Stimulated activated CD4-positive, alpha-beta T cell treated with anti-CD3 and anti-CD28 coated beads, Interleukin-15, amount 100 ng/mL, for 24 hours (primary cell): ENCODE results near the gene CLNK.
A peak's percentile ranks its signal among the peaks of the same experiment; 100 is the strongest.

Source experiments
- DNase-seq: peaks from one replicate; pipeline ENCODE4 v3.0.0-alpha.2; 2020

CLNK gene

DNA sequence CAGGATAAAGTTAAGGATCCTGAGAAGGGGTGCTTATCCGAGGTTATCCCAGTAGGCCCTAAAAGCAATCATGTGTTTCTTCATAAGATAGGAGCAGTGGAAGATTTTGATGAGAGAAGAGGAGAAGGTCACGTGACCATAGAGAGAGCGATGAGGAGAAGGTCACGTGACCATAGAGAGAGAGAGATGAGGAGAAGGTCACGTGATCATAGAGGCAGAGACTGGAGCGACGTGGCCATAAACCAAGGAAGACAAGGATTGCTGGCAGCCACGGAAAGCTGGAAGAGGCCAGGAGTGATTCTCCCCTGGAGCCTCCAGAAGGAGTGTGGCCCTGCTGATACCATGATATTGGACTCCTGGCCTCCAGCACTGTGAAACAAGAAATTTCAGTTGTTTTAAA is 188.9 kb downstream of the CLNK start:
- DNase-seq: no peak

- no peak for DNase-seq
These were observed 192.1 kb downstream of the CLNK start for GRCh38 chr4:10492464-10492863.

DNA sequence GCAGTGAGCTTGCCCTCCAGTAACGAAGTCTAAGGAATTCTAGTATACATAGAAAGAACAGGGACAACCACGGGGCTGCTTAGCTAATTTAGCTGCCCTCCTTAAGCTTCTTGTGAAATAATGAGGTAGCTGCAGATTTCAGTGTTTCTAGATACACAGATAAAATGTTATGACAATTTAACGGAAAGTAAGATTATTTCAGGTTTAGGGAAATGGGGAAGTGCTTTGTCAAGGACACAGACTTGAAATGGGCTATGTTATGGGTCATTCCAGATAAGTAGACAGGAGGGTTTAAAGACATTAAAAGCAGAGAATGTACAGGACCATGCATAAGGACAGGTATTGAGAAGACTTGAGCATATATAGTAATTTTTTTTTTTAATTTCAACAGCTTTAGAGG is 193.2 kb downstream of the CLNK start:
- DNase-seq: no peak

GRCh38 chr4:10490996-10491395 is 193.6 kb downstream of the CLNK start:
- DNase-seq: no peak

DNA sequence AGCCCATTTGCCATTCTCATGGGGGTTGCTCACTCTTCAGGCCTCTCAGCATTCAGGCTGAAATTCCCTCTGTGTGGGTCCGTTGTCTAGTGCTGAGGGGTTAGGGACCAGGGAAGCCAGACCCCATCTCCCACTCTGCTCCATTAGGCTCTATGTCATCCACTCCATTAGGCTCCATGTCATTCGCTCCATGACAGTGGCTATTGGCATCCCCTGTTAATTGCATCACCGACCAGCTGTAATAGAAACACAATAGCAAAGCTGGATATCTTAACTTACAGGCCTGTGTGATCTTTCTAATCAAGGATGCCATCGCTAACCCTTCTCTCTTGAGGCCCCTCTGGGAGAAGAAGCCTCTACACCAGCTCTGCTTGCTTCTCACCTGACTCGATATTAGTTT is 201.7 kb downstream of the CLNK start:
- DNase-seq: no peak

DNA sequence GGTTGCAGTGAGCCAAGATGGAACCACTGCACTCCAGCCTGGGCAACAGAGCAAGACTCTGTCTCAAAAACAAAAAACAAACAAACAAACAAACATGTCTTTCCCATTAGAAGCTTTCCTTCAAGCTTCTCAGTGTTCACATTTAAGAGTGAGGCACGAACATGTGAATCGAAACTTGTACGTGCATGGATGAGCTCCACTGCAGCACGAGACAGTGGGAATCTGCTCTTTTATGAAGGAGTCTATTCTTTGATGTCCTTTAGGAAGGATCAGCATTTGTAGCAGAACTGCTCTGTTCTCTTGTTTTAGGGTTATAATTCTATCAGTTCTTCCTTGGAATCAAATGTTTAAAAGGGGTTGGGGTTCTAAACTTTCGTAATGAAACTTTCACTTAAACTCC is 204.0 kb downstream of the CLNK start:
- no peak for DNase-seq

- no peak for DNase-seq
These were observed 205.9 kb downstream of the CLNK start for GRCh38 chr4:10478621-10479020.

GRCh38 chr4:10470505-10470904 is 214.1 kb downstream of the CLNK start:
- no peak for DNase-seq

- no peak for DNase-seq
These were observed 218.4 kb downstream of the CLNK start for GRCh38 chr4:10466161-10466560.

- no peak for DNase-seq
These were observed 221.7 kb downstream of the CLNK start for GRCh38 chr4:10462876-10463275.

DNA sequence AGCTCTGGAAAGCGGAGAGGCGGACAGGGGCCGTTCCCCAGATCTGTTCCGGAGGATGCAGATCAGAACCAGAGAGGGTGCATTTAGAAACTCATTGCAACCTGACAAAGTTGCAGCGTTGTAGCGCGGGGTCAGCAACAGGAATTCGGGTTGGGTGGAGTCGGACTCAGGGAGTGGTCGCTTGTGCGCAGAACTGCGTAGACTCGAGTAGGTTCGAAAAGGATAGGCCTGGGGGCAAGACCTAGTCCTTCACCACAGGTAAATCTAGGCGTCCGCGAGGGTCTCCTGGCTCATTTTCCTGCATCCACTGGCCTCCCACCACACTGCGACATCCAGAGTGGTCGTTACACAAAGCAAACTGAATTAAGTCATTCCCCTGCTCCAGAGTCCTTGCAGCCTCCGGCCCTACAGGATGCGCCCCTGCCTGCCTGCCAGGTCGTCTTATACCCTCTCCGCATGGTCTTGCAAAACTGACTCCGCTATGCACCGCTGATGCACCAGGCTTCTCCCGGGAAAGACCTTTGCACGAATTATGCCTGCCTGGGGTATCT is 222.6 kb downstream of the CLNK start:
- no peak for DNase-seq

- peak; percentile 80 for DNase-seq
These were observed 223.3 kb downstream of the CLNK start for GRCh38 chr4:10461091-10461849.

DNA sequence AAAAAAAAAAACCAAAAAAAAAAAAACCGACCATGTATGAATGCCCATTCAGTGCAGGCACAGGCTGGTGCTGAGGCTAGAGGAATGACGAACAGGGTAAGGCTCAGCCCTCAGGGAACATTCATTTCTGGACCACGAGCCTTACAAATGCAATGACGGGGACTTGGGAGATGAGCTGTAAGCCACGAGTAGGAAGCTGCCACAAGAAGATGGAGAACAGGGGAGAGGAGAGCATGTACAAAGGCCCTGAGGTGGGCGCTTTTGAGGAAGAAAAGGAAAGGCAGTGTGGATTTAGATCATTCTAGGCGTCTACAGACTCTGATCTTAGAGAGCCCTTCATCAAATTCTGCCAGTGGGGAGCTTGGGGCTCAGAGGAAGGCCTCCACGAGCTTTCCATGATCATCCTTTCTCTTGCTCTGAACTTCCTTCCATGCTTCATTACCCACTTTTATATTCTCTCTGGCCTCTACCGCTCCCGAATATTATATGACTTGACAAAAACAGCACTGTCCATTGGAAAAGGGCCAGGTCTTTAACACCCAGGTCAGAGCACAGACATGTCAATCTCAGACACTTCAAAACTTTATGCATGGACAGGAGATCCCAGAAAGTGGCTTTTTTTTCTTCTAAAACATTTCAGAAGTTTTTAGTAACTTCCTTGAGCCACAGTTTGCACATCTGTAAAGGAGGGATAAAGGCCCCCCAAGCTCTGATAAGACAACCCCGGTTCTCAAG is 224.1 kb downstream of the CLNK start:
- DNase-seq: peak; percentile 49

DNA sequence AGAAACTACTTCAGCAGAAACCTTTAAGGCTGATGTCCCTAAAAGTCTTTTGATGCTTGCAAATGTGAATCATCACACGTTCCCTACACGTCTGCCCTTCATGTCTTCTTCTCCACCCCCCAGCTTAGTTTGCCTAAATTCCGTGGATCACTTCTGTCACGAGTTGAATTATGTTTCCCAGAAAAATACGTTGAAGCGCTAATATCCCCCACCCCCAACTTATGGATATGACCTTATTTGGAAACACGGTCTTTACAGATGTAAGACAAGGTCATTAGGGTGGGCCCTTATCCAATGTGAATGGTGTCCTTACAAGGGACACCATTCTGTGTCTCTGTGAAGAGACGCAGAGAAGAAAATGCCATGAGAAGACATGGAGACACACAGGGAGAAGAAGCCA is 225.3 kb downstream of the CLNK start:
- no peak for DNase-seq

DNA sequence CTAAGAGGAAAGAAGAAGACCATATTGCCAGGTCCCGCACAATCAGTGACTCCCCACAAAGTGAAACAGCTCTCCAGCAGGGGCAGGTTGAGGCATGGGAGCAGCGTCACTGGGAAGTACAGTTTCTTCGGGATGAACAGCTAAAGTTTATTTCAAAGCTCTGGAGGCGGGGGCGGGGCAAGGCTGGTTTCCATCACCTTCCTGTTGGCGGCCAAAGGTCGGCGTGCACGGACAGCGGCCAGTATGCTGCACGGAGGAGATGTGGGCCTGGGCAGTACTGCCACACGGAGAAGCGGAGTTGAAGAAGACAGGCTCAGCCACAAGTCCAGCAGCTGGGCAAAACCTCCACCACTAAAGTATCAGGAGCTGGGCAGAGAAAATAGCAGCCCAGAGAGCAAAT is 226.4 kb downstream of the CLNK start:
- no peak for DNase-seq

GRCh38 chr4:10457255-10457801 is 227.2 kb downstream of the CLNK start, which contains the start of gene ZNF518B:
ZNF518B (minus strand) TSS chr4:10457426; CDS start chr4:10446328, 11,098 bp downstream.
- DNase-seq: peak; percentile 82

DNA sequence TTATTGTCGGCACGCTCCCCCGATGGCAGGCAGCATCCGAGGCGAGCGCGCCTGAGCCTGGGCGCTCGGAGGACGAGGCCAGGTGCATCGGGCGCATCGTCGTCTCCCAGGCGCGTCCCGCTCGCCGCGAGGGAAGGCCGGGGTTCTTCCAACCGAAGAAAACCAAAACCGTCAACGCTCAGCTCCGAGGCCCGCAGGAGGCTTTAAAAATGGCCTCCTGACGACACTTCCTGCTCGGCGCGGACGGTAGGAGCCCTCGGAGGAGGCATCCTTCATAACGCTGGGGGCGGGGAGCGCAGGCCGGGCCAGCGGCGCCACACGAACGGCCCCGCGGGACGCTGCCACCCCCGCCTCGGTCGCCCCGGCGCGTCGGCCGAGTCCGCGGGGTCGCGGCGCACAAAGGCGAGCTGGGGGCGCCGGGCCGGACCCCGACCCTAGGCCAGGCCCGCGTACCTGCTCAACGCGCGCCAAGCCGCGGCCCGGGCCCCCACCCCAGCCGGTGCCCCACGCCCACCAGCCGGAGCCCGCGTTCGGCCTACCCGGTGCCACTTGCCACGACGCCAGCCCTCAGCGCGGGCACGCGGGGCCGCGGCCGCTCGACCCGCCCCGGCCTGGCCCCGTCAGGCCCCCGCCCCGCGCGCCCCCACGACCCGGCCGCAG is 227.8 kb downstream of the CLNK start:
- peak; percentile 77 for DNase-seq

DNA sequence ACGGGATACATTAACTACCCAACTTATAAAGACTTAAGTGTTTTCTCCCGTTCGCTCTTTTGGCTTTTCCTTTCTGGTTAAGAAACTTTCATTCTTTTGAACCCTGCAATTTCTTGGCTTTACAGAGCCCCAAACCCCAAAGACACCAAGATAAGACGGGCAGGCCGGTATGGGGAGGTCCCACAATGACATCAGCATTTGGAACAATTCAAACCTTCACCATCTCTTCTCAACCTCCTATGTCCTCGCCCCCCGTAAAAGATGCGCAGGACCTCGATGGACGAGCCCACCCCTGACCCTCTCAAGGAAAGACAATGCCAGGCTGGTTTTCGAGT is 228.3 kb downstream of the CLNK start:
- DNase-seq: no peak

- no peak for DNase-seq
These were observed 229.4 kb downstream of the CLNK start for GRCh38 chr4:10455133-10455532.

GRCh38 chr4:10454726-10455125 is 229.8 kb downstream of the CLNK start:
- no peak for DNase-seq

GRCh38 chr4:10454121-10454520 is 230.4 kb downstream of the CLNK start:
- DNase-seq: no peak

GRCh38 chr4:10448991-10449390 is 235.6 kb downstream of the CLNK start:
- no peak for DNase-seq

DNA sequence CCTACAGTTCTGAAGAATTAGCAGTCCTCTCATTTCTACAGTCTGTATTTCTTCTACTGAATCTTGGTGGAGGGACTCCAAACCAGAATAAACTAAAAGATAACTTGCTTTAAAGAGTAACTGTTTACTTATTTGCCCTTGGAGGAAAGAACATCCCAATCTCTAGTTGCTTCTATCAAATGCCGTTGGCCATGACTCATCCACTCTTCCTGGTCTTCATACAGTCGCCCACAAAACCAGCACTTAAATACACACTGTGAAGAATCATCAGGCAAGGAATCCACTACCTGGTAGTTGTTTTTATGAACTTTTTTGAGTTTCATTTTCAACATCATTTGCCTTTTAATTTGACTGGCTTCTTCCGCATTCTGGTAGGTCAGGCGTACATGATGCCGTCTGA is 241.6 kb downstream of the CLNK start:
- no peak for DNase-seq
